Measurements from ENCODE around the gene TRPV3. TPM values are rescaled to one million over a fixed set of nuclear protein-coding genes. Genes with fewer than 3 reads are reported as not detected.
A peak's percentile ranks its signal among the peaks of the same experiment; 100 is the strongest.

TRPV3 gene
- total and polyA plus RNA-seq, 2 of the 13 experiments (the other 11 are each of a cell fraction or from before 2014, with no cell fraction given): 0.90 to 1.0 TPM

GRCh38 chr17:3546521-3546920, 11.1 kb downstream of the TRPV3 start (continued):
- TF ChIP-seq ZNF280D (CRISPR knock-in tag; IDR thresholded peaks at IDR 0.05) (0 out of 2 replicates have a peak, but pooled peaks have one; percentile 32), DDIT3 (CRISPR knock-in tag; IDR thresholded peaks at IDR 0.05) (no peak), ZMYM2 (CRISPR knock-in tag; IDR thresholded peaks at IDR 0.05) (no peak), ATF1 (CRISPR knock-in tag; IDR thresholded peaks at IDR 0.05) (no peak), PRPF4 (IDR thresholded peaks at IDR 0.05; ENCODE audit: low read depth, low read length, poor library complexity, severe bottlenecking) (no peak), MAX (IDR thresholded peaks at IDR 0.05) (peak; percentile 29), HNRNPUL1 (IDR thresholded peaks at IDR 0.05; ENCODE audit: low read depth, low read length) (no peak), REPIN1 (CRISPR knock-in tag; IDR thresholded peaks at IDR 0.05; ENCODE audit: borderline replicate concordance, low read depth) (no peak), HMGA1 (CRISPR knock-in tag; conservative IDR thresholded peaks at IDR 0.05) (no peak), RFX3 (CRISPR knock-in tag; IDR thresholded peaks at IDR 0.05) (no peak), LCORL (IDR thresholded peaks at IDR 0.05) (no peak), LCORL (CRISPR knock-in tag; IDR thresholded peaks at IDR 0.05) (0 out of 2 replicates have a peak, but pooled peaks have one; percentile 42), FOXK1 (CRISPR knock-in tag; IDR thresholded peaks at IDR 0.05; ENCODE audit: borderline replicate concordance, low read depth) (no peak), SPEN (CRISPR knock-in tag; IDR thresholded peaks at IDR 0.05; ENCODE audit: low read depth) (peak; percentile 30; the same call in 1 of the 2 replicates), ZNF331 (CRISPR knock-in tag; IDR thresholded peaks at IDR 0.05) (peak; percentile 25; the same call in 1 of the 2 replicates), E2F2 (CRISPR knock-in tag; IDR thresholded peaks at IDR 0.05; ENCODE audit: borderline replicate concordance) (no peak), MTA3 (CRISPR knock-in tag; IDR thresholded peaks at IDR 0.05) (no peak), ZNF432 (CRISPR knock-in tag; IDR thresholded peaks at IDR 0.05; ENCODE audit: borderline replicate concordance) (no peak), ARNT2 (CRISPR knock-in tag; IDR thresholded peaks at IDR 0.05; ENCODE audit: low read depth) (no peak), HINFP (CRISPR knock-in tag; IDR thresholded peaks at IDR 0.05; ENCODE audit: low read depth) (no peak), ZNF317 (CRISPR knock-in tag; IDR thresholded peaks at IDR 0.05) (no peak), FLYWCH1 (CRISPR knock-in tag; IDR thresholded peaks at IDR 0.05) (no peak), NR1H2 (CRISPR knock-in tag; IDR thresholded peaks at IDR 0.05; ENCODE audit: borderline replicate concordance, low read depth) (no peak), ZNF570 (CRISPR knock-in tag; IDR thresholded peaks at IDR 0.05; ENCODE audit: borderline replicate concordance) (no peak), PCBP1 (IDR thresholded peaks at IDR 0.05; ENCODE audit: borderline replicate concordance, low read depth, low read length) (no peak), ZNF10 (CRISPR knock-in tag; IDR thresholded peaks at IDR 0.05; ENCODE audit: borderline replicate concordance, low read depth) (no peak), ZFP41 (CRISPR knock-in tag; IDR thresholded peaks at IDR 0.05; ENCODE audit: borderline replicate concordance) (no peak)
